ENCODE measurements around the gene GSTA1.
"Not testable (repeated sequence)": the region's sequence is repeated elsewhere in the genome, so short reads cannot be mapped to it uniquely, and the experiment has no call there.

GRCh38 chr6:52830869-52831268 is 27.3 kb upstream of the GSTA1 start:
- TF ChIP-seq, protein P1, sequence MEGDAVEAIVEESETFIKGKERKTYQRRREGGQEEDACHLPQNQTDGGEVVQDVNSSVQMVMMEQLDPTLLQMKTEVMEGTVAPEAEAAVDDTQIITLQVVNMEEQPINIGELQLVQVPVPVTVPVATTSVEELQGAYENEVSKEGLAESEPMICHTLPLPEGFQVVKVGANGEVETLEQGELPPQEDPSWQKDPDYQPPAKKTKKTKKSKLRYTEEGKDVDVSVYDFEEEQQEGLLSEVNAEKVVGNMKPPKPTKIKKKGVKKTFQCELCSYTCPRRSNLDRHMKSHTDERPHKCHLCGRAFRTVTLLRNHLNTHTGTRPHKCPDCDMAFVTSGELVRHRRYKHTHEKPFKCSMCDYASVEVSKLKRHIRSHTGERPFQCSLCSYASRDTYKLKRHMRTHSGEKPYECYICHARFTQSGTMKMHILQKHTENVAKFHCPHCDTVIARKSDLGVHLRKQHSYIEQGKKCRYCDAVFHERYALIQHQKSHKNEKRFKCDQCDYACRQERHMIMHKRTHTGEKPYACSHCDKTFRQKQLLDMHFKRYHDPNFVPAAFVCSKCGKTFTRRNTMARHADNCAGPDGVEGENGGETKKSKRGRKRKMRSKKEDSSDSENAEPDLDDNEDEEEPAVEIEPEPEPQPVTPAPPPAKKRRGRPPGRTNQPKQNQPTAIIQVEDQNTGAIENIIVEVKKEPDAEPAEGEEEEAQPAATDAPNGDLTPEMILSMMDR (IDR thresholded peaks at IDR 0.05) = not testable (repeated sequence)
- TF ChIP-seq POLR2A (IDR thresholded peaks at IDR 0.05) = not testable (repeated sequence)

Data from right lobe of liver (tissue), 4 donors.